GM19099 (cell line): ENCODE data around the gene CD14.

Experiments
- POLR2A ChIP-seq: IDR thresholded peaks from 3 replicates; pipeline ENCODE4 v1.6.1; 2011; ENCODE audit warnings: low read depth; ENCODE audit not compliant: insufficient read length; ENCODE audit errors: extremely low read depth

Gene CD14

DNA sequence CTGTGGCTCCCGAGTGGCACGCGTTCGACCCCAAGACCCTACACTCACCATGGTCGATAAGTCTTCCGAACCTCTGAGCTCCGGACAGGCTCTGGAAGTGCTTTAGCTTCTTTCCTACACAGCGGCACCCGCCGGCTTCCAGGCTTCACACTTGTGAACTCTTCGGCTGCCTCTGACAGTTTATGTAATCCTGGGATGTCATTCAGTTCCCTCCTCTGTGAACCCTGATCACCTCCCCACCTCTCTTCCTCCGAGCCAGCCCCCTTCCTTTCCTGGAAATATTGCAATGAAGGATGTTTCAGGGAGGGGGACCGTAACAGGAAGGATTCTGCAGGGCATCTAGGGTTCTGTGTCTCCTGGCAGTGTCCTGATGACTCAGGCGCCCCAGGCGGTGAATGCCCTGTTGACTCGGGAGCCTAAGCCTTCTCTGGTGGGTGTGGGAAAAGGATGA lies at the start of gene CD14:
TSS of gene CD14 (minus strand) at position 155 of the 451 bp plus-strand sequence. CDS start at position 51, 104 bp downstream.
- TF ChIP-seq POLR2A = no peak

DNA sequence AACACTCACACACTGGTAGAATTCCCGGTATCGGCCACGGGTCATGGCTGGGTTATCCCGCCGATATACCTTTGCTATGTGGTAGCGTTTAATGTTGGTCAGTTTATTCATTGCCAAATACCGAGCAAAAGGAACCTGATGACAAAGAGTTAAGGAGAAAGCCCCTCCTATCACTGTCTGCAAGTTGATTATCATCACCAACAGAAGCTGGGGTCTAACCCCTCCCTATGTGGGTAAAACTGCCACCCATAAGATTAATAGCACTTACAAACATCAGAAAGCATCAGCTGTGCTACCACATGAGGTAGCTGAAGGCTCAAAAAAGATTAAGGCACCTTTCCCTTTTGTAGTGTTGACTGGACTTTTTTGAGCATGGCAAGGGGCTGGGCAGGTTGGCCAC lies 46.0 kb upstream of the CD14 start:
- TF ChIP-seq POLR2A = no peak

DNA sequence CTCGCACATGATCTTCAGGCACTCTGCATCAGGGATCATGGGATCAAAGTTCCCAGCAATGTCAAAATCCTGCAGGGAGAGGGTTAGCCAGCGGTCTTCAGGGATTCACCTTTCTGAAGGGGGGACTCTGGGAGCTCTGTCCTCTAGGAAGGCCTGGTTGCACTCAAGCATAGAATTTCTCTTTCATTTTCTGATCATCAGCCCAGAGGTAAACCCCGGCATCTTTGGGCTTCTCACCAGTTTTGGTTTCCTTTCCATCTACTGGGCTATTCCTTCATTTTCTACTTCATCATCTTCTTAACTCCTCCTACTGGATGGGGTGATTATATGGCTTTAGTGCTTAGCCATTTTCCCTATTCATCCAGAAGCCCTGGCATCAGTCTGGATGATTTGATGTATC lies 45.0 kb upstream of the CD14 start:
- TF ChIP-seq POLR2A = no peak

DNA sequence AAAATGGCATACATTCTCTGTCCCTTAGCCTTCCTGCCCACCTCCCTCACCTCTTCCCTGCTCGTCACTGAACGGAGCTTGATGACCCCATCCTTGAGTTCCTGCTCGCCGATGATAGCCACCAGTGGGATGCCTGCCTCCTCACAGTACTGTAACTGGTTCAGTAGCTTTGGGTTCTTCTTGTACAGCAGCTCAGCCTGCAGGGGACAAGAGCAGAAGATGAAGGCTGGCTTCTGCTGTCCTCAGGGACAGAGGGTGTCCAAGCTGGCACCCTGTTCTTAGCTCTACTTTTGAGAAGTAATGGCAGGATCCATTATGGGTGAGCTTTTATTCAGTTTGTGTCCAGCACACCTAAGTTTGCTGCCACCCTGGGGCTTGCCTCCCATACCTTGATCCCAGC lies 41.7 kb upstream of the CD14 start:
- no peak for TF ChIP-seq POLR2A

DNA sequence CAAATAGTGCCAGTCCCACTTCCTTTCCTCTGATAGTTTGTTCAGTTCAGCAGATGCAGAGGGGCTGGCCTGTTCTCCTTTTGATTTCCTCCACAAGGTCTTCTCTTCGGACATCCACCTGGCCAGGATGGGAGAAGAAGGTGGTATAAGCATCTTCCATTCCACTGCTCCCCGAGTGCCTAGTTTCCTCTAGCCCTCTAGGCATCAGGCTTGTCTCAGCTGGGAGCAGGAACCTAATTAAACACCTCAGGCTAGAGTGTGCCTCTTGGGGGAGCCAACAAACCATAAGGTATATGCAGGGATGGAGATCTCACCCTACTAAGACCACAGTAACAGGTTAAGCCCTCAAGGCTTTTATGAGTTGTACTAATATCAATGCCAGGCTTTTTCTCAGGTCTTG lies 41.2 kb upstream of the CD14 start:
- TF ChIP-seq POLR2A = no peak

DNA sequence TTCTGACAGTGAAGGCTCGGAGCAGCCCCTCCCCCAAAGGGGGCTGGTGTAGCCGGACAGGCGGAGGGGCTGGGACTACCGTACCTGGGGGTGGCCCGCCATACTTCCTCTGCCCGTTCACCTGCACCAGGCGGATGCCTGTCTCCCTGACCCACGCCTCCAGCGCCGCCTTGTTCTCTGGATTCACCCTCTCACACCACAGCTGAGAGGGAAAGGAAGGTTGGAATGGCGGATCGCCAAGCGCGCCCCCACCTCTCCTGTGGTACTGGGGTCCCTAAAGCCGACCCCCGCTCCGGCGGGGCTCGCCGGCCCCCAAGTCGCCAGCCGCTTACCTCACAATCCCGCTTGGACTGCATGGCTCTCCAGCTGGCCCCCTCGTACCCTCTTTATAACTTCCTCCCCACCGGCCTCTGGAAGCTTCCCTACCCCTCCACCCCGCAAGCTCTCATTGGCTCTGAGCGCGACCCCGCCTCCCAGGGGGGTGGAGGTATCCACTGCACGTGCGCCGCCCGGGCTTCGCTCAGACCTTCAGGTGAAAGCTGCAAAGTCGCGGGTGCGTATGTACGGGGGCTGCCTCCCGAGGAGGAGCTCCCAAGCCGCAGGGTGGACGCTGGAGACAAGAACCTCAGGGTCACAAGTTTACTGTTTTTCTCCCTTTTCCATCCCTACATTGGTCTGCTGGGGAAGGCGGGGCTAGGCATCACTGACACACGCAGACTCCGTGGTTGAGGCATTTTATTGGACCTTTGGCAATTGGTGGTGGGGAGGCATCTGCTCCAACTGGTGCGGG lies 40.4 kb upstream of the CD14 start, which contains the start of gene DND1:
TSS of gene DND1 (minus strand) at position 390 of the 790 bp plus-strand sequence. CDS start at position 356, 34 bp downstream.
- no peak for TF ChIP-seq POLR2A

DNA sequence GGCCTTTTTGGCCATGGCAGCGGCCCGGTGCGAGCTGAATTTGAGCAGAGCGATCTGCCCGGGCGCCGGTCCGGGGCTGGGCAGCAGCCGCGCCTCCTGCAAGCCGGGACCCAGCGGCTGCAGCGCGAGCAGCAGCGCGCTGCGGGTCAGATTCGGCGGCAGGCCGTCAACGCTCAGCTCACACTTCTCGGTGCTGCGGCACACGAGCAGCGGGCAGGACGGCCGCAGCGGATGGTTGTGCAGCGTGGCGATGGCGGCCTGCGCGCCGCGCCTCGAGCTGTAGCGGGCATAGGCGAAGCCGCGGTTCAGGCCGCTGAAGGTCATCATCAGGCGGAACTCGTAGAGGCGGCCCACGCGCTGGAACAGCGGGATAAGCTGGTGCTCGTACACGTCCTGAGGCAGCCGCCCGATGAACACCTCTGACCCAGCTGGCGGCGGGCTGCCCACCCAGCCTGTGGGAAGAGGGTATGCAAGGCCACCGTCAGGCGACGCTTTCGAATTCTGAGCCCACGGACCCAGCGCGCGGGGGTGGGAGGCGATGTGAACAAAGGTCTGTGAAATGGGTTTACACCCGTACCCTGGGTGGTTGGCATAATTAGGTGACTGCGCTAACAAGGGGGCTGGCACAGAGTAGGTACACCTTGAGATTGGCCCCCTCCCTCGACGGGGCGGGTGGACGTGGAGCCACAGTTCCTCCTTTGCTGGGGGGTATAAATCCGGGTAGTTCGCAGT lies 39.6 kb upstream of the CD14 start:
- TF ChIP-seq POLR2A = no peak

DNA sequence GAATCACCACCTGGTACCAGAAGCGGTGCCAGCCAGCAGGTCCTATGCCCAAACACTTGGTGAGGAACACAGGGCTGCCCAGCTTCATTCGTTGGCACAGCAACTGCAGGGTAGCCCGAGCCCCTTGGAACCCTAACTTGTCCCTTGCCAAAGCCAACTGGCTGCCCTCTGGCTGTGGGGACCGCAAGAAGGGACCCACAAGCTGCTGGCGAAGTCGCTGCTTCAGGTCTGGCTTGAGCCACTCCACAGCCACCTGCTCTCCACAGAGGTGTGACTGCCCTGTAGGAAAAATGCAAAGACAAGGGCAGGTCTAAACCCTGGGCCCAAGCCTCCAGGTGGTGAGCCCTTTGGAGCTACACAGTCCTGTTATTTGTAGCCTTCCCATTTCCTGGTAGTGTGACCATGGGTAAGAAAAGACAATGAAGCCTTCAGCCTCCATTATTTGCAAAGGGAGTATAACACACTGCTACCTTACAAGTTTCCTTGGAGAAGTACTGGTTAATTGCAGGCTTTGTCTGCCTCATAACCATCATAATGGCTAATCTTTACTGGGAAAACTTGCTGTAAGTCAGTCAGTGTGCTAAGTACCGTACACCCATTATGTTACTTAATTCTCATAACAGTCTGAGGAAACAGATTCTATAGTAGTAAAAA lies 38.6 kb upstream of the CD14 start:
- no peak for TF ChIP-seq POLR2A

DNA sequence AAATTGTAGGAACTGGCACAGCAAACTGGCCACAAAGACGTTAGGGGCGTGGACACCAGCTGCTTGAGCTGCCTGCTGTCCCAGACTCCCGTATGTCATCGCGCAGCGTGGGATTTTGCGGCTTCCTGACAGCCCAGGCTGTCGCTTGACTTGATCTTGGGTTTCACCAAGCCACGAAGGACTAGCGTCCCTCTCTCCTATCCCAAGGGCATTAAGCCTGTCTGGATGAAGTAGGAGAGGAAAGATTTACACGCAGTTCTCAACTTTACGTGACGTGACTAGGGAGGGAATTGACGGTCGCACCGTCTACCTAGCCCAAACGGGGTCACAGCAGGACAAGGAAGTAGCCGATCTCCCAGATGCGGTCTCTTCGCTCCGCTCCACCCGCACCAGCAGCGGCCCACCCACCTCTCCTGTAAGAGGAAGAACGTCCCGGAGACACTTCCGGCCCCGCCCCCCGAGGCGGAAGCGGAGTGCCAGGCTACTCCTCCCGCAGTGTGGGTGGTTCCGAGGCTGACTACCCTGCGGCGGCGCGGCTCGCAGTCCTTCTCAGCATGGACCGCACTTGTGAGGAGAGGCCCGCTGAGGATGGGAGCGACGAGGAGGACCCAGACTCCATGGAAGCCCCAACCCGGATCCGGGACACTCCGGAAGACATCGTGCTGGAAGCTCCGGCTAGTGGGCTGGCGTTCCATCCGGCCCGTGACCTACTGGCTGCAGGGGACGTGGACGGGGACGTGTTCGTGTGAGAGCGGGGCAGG lies 31.6 kb upstream of the CD14 start, which contains the start of gene WDR55:
TSS of gene WDR55 (plus strand) at position 546 of the 761 bp plus-strand sequence. CDS start at position 555, 9 bp downstream.
- peak; percentile 94 for TF ChIP-seq POLR2A

DNA sequence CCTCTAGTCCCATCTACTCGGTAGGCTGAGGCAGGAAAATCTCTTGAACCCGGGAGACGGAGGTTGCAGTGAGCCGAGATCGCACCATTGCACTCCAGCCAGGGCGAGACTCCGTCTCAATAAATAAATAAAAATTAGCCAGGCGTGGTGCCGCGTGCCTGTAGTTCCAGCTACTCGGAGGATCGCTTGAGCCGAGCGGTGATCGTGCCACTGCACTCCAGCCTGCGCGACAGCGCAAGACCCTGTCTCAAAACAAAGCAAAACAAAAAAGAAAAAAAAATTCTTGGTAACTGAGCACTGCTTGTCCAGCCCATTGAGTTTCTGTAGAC lies 31.0 kb upstream of the CD14 start:
- TF ChIP-seq POLR2A = no peak

DNA sequence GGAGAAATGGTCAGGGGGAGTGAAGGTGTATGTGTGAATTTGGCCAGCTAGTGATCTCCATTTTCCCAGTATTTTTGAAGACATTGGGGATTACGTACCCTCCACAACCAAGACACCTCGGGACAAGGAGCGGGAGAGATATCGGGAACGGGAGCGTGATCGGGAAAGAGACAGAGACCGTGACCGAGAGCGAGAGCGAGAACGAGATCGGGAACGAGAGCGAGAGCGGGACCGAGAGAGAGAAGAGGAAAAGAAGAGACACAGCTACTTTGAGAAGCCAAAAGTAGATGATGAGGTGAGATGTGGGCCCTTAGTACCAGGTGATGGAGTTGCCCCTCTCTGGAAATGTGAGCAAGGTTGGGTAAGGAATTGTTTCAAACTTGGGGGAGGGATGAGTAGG lies 25.9 kb upstream of the CD14 start:
- no peak for TF ChIP-seq POLR2A

DNA sequence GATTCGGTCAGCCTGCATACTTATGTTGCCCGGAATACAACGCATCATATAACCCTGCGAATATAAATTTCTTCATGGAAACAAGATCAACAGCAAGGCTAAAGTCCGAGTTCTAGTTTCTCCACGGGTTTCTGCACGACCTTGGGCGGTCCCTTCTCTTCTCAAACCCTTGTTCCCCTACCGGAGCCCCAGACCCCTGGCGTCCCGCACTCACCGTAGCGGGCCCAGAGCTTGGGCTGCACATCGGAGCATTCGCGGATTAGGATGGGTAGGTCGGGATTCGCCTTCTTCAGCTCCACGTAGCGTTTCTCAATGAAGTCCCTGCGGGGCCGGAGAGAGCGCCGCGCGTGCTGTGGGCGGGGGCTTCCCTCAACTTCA lies 14.1 kb upstream of the CD14 start:
- no peak for TF ChIP-seq POLR2A

DNA sequence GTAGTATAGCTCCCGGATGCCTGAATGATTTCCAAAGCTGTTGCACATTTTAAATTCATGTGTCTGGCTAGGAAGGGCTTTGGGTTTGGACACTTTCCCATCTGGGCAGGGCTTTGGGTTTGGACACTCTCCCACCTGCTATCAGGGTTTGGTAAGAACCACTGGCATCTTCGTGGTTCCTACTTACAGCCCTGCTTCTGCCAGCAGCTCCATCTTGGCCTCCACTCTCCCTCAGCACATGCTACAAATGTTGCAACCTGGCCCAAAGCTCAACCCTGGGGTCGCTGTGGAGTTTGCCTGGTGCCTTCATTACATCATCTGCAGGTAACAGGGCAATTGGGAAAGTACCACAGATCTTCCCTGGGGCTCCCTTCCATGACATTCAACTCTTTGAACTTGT lies 9.7 kb upstream of the CD14 start:
- no peak for TF ChIP-seq POLR2A

DNA sequence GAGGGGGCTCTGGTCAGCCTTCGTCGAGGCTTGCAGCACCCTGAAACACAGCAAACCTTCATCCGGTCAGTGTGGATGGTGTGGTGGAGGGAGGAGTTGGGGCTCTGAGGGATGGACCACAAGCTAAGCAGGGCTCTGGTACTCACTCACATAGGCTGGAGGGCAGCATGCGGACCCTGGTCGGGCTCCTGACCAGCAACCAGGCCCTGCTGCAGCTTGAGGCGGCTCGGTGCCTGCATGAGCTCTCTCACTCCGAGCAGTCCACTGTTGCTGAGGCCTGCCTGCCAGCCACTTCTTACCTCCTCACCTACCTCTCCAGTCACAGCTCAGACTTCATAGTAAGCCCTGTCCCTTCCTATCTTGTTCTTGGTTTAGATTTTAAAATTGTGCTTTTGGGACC lies 8.7 kb upstream of the CD14 start:
- no peak for TF ChIP-seq POLR2A
